Skin of body (tissue), 2 donors: ENCODE results near the gene PARP12. TPM values are rescaled to one million over a fixed set of nuclear protein-coding genes. Genes with fewer than 3 reads are reported as not detected.

Experiments
- DNase-seq: peaks from one replicate; lab custom pipeline; 2025; lab: John Stamatoyannopoulos, UW
- total RNA-seq: library from RNA; depleted of rRNA; stranded (reverse); fragments of >200 nt; gene quantifications from one replicate; pipeline ENCODE4 v1.2.3, GENCODE V29; 2014

The PARP12 gene
- total RNA-seq, 1 donor from 2014 or later, result 20.7 TPM

GRCh38 chr7:139992353-139993044, 70.3 kb downstream of the PARP12 start:
- no peak for DNase-seq

- DNase-seq, result no peak
These were observed 70.8 kb downstream of the PARP12 start for GRCh38 chr7:139991911-139992310.

GRCh38 chr7:139991269-139991666, 71.5 kb downstream of the PARP12 start:
- no peak for DNase-seq

GRCh38 chr7:139990571-139991268, 72.0 kb downstream of the PARP12 start:
- DNase-seq, result no peak

GRCh38 chr7:139990142-139990535, 72.6 kb downstream of the PARP12 start:
- DNase-seq, result no peak

GRCh38 chr7:139989366-139990141, 73.2 kb downstream of the PARP12 start:
- no peak for DNase-seq

GRCh38 chr7:139987691-139988516, 74.8 kb downstream of the PARP12 start:
- DNase-seq, result no peak

GRCh38 chr7:139985811-139986210, 76.9 kb downstream of the PARP12 start:
- no peak for DNase-seq

- no peak for DNase-seq
These were observed 77.9 kb downstream of the PARP12 start for GRCh38 chr7:139984642-139985539.

GRCh38 chr7:139982927-139983920, 79.5 kb downstream of the PARP12 start:
- no peak for DNase-seq

- no peak for DNase-seq
These were observed 81.2 kb downstream of the PARP12 start for GRCh38 chr7:139981511-139981895.

GRCh38 chr7:139976838-139977656, 85.7 kb downstream of the PARP12 start:
- no peak for DNase-seq

- no peak for DNase-seq
These were observed 86.5 kb downstream of the PARP12 start for GRCh38 chr7:139976055-139976837.

GRCh38 chr7:139974179-139974811, 88.5 kb downstream of the PARP12 start:
- DNase-seq, result no peak
